Neural progenitor cell (in vitro differentiated cells): ENCODE measurements around the gene CFAP54. TPM values are rescaled to one million over a fixed set of nuclear protein-coding genes. Genes with fewer than 3 reads are reported as not detected.
A peak's percentile ranks its signal among the peaks of the same experiment; 100 is the strongest.

Experiments used
- DNase-seq: peaks from one replicate; pipeline ENCODE4 v3.0.0-alpha.2; 2016; ENCODE audit warnings: low spot score
- H2AFZ ChIP-seq: fragments of 200-600 bp; sonication (generic); replicated peaks from 2 replicates; pipeline ENCODE4 v1.6.1; 2016; ENCODE audit warnings: antibody characterized with exemption
- H3F3A ChIP-seq: fragments of 200-600 bp; sonication (generic); 2 replicates; pipeline ENCODE4 v1.6.1; 2016; ENCODE audit warnings: antibody characterized with exemption, low read depth
- H3K27ac ChIP-seq: fragments of 200-600 bp; sonication (generic); 2 replicates; pipeline ENCODE4 v1.5.1; 2016; ENCODE audit warnings: mild to moderate bottlenecking
- H3K27me3 ChIP-seq: fragments of 200-600 bp; sonication (generic); 2 replicates; pipeline ENCODE4 v1.6.1; 2016; ENCODE audit warnings: mild to moderate bottlenecking, moderate library complexity
- H3K36me3 ChIP-seq: fragments of 200-600 bp; sonication (generic); 2 replicates; pipeline ENCODE4 v1.5.1; 2016
- H3K4me1 ChIP-seq: fragments of 200-600 bp; sonication (generic); 2 replicates; pipeline ENCODE4 v1.6.1; 2016; ENCODE audit warnings: mixed run types
- H3K4me2 ChIP-seq: fragments of 200-600 bp; sonication (generic); 2 replicates; pipeline ENCODE4 v1.6.1; 2016
- H3K4me3 ChIP-seq: fragments of 200-600 bp; sonication (generic); 2 replicates; pipeline ENCODE4 v1.5.1; 2016
- H3K79me2 ChIP-seq: fragments of 200-600 bp; sonication (generic); 2 replicates; pipeline ENCODE4 v1.6.1; 2016; ENCODE audit warnings: low read depth
- H3K9ac ChIP-seq: fragments of 200-600 bp; sonication (generic); 2 replicates; pipeline ENCODE4 v1.6.1; 2016
- H3K9me3 ChIP-seq: fragments of 200-600 bp; sonication (generic); 2 replicates; pipeline ENCODE4 v1.5.1; 2016; ENCODE audit warnings: low read depth
- H4K20me1 ChIP-seq: fragments of 200-600 bp; sonication (generic); 2 replicates; pipeline ENCODE4 v1.6.1; 2016; ENCODE audit warnings: low read depth
- H3K27ac Mint-ChIP-seq: 3 replicates; pipeline ENCODE4 v1.8.0; 2021; ENCODE audit warnings: mixed read lengths
- H3K27me3 Mint-ChIP-seq: 2 replicates; pipeline ENCODE4 v1.8.0; 2022; ENCODE audit warnings: low read depth, mild to moderate bottlenecking, inconsistent platforms, moderate library complexity, mixed read lengths; ENCODE audit not compliant: insufficient read depth
- H3K36me3 Mint-ChIP-seq: 3 replicates; pipeline ENCODE4 v1.8.0; 2021; ENCODE audit warnings: mixed read lengths
- H3K4me1 Mint-ChIP-seq: 3 replicates; pipeline ENCODE4 v1.8.0; 2021; ENCODE audit warnings: mixed read lengths
- H3K4me3 Mint-ChIP-seq: 3 replicates; pipeline ENCODE4 v1.8.0; 2021; ENCODE audit warnings: mild to moderate bottlenecking, moderate library complexity, mixed read lengths
- H3K9me3 Mint-ChIP-seq: 3 replicates; pipeline ENCODE4 v1.8.0; 2020; ENCODE audit warnings: mixed read lengths
- EZH2 ChIP-seq: fragments of 200-600 bp; sonication (generic); IDR thresholded peaks from 2 replicates; pipeline ENCODE4 v1.6.1; 2017; ENCODE audit warnings: antibody characterized with exemption, mild to moderate bottlenecking, moderate library complexity
- EZH2phosphoT487 ChIP-seq: fragments of 200-600 bp; sonication (generic); IDR thresholded peaks from 2 replicates; pipeline ENCODE4 v1.6.1; 2017; ENCODE audit warnings: antibody characterized with exemption
- total RNA-seq: library from RNA; depleted of rRNA; stranded (reverse); fragments of >200 nt; gene quantifications from 2 replicates; pipeline ENCODE4 v1.2.3, GENCODE V29; 2015; ENCODE audit warnings: low replicate concordance
- TF ChIP-seq, protein P1 (sequence below): fragments of 200-600 bp; sonication (generic); IDR thresholded peaks from 2 replicates; pipeline ENCODE4 v1.5.1; 2017; ENCODE audit warnings: antibody characterized with exemption, mild to moderate bottlenecking

CFAP54 gene
- total RNA-seq, 1 donor from 2014 or later, result 4.2 TPM

DNA sequence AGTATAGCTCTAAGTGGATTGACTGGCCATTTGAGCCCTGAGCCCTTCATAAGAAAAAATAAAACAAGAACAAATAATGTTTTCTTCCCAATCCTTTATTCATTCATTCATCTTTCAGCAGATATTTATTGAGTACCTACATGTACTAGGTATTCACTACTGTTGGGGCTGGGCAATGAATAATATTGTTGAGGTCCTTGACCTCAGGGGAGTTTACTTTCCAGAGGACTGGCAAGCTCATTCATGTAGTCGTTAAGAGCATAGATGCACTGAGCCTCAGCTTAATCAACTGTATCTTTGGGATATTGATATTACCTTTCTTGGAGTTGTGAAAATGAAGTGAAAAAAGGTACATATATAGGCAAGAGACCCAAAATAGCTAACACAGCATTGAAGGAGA is 7.6 kb downstream of the CFAP54 start:
- Mint-ChIP-seq H3K27me3 (peaks cover 4% of the 10 kb centered on the region), H3K9me3 (peaks cover 2% of the 10 kb centered on the region), H3K4me1 (no peaks in the 10 kb centered on the region), H3K4me3 (no peak overlapping the region), H3K36me3 (peaks cover 4% of the 10 kb centered on the region), H3K27ac (no peak overlapping the region)
- H3K27ac ChIP-seq, result no peak overlapping the region
- H3K4me2 ChIP-seq, result no peak overlapping the region
- no peaks in the 10 kb centered on the region for H4K20me1 ChIP-seq
- H3K27me3 ChIP-seq, result no peaks in the 10 kb centered on the region
- no peak overlapping the region for H2AFZ ChIP-seq
- DNase-seq, result no peak
- H3F3A ChIP-seq, result no peaks in the 10 kb centered on the region
- H3K79me2 ChIP-seq, result no peaks in the 10 kb centered on the region
- H3K4me1 ChIP-seq, result no peaks in the 10 kb centered on the region
- H3K4me3 ChIP-seq, result no peak overlapping the region
- TF ChIP-seq EZH2phosphoT487 (no peak), EZH2 (no peak)
- TF ChIP-seq, protein P1, sequence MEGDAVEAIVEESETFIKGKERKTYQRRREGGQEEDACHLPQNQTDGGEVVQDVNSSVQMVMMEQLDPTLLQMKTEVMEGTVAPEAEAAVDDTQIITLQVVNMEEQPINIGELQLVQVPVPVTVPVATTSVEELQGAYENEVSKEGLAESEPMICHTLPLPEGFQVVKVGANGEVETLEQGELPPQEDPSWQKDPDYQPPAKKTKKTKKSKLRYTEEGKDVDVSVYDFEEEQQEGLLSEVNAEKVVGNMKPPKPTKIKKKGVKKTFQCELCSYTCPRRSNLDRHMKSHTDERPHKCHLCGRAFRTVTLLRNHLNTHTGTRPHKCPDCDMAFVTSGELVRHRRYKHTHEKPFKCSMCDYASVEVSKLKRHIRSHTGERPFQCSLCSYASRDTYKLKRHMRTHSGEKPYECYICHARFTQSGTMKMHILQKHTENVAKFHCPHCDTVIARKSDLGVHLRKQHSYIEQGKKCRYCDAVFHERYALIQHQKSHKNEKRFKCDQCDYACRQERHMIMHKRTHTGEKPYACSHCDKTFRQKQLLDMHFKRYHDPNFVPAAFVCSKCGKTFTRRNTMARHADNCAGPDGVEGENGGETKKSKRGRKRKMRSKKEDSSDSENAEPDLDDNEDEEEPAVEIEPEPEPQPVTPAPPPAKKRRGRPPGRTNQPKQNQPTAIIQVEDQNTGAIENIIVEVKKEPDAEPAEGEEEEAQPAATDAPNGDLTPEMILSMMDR, result no peak
- no peaks in the 10 kb centered on the region for H3K9me3 ChIP-seq
- H3K9ac ChIP-seq, result no peak overlapping the region
- no peaks in the 10 kb centered on the region for H3K36me3 ChIP-seq

- no peak overlapping the region for H2AFZ ChIP-seq
- no peak overlapping the region for H3K27ac Mint-ChIP-seq
- peaks cover 4% of the 10 kb centered on the region for H3K36me3 Mint-ChIP-seq
- TF ChIP-seq EZH2, result no peak
- TF ChIP-seq EZH2phosphoT487, result no peak
- TF ChIP-seq, protein P1, result no peak
- H3K4me1 Mint-ChIP-seq, result no peaks in the 10 kb centered on the region
- H3K27ac ChIP-seq, result no peak overlapping the region
- peaks cover 2% of the 10 kb centered on the region for H3K9me3 Mint-ChIP-seq
- peaks cover 4% of the 10 kb centered on the region for H3K27me3 Mint-ChIP-seq
- no peak for DNase-seq
- H3K4me3 ChIP-seq, result no peak overlapping the region
- no peaks in the 10 kb centered on the region for H3K27me3 ChIP-seq
- no peaks in the 10 kb centered on the region for H4K20me1 ChIP-seq
- H3K79me2 ChIP-seq, result no peaks in the 10 kb centered on the region
- H3K36me3 ChIP-seq, result no peaks in the 10 kb centered on the region
- H3F3A ChIP-seq, result no peaks in the 10 kb centered on the region
- H3K9me3 ChIP-seq, result no peaks in the 10 kb centered on the region
- no peak overlapping the region for H3K9ac ChIP-seq
- no peaks in the 10 kb centered on the region for H3K4me1 ChIP-seq
- no peak overlapping the region for H3K4me3 Mint-ChIP-seq
- no peak overlapping the region for H3K4me2 ChIP-seq
These were observed 8.5 kb downstream of the CFAP54 start for GRCh38 chr12:96497855-96498254.

DNA sequence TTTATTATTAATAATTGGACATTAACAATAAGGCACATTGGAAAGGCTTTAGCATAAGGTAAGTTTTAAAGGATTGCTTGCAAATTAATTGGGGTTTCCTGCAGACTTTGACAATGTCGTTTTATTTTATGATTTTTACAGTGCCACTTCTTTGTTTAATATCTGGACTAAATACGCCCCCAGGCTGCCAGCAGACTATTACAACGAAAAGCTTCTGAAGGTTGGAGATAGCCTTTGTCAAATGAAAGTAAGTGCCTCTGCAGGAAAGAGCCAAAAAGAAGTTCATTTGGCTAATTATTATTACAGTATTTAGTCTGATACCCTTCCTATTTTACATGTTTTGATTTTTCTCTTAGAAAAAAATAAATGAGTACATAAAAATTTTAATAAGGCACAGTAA is 11.3 kb downstream of the CFAP54 start:
- Histone ChIP-seq H3K27ac (no peak overlapping the region), H3K4me3 (no peak overlapping the region), H3K9me3 (no peaks in the 10 kb centered on the region), H4K20me1 (no peaks in the 10 kb centered on the region), H3K9ac (no peak overlapping the region), H3F3A (no peaks in the 10 kb centered on the region), H3K27me3 (no peaks in the 10 kb centered on the region), H3K79me2 (no peaks in the 10 kb centered on the region), H3K4me1 (no peaks in the 10 kb centered on the region), H2AFZ (peak overlapping the region; percentile 50), H3K36me3 (no peaks in the 10 kb centered on the region), H3K4me2 (no peak overlapping the region)
- H3K4me3 Mint-ChIP-seq, result no peak overlapping the region
- no peak overlapping the region for H3K27ac Mint-ChIP-seq
- no peaks in the 10 kb centered on the region for H3K36me3 Mint-ChIP-seq
- peaks cover under 1% of the 10 kb centered on the region for H3K27me3 Mint-ChIP-seq
- no peak for TF ChIP-seq EZH2
- TF ChIP-seq EZH2phosphoT487, result no peak
- TF ChIP-seq, protein P1, result no peak
- no peaks in the 10 kb centered on the region for H3K4me1 Mint-ChIP-seq
- DNase-seq, result no peak
- H3K9me3 Mint-ChIP-seq, result peaks cover 2% of the 10 kb centered on the region
